HepG2 (cell line): ENCODE data around the gene ATR. TPM values are rescaled to one million over a fixed set of nuclear protein-coding genes. Genes with fewer than 3 reads are reported as not detected.

ENCODE experiments used
- AHR ChIP-seq: IDR thresholded peaks from 2 replicates; pipeline ENCODE4 v1.6.1; 2018; ENCODE audit warnings: missing genetic modification reagents, missing compliant biosample characterization
- CBX5 ChIP-seq: sonication (generic); formaldehyde crosslinking; IDR thresholded peaks from 2 replicates; pipeline ENCODE4 v1.4.0; 2020; ENCODE audit warnings: missing genetic modification reagents, borderline replicate concordance
- DNMT1 ChIP-seq: sonication (generic); formaldehyde crosslinking; IDR thresholded peaks from 2 replicates; pipeline ENCODE4 v1.5.1; 2020; ENCODE audit warnings: mild to moderate bottlenecking, missing genetic modification reagents
- KAT7 ChIP-seq: IDR thresholded peaks from 2 replicates; pipeline ENCODE4 v1.6.1; 2018; ENCODE audit warnings: borderline replicate concordance, missing compliant biosample characterization
- MXD4 ChIP-seq: IDR thresholded peaks from 2 replicates; pipeline ENCODE4 v1.6.1; 2016; ENCODE audit warnings: mild to moderate bottlenecking, missing biosample characterization, missing genetic modification reagents
- NAIF1 ChIP-seq: sonication (generic); formaldehyde crosslinking; IDR thresholded peaks from 2 replicates; pipeline ENCODE4 v1.5.0; 2020; ENCODE audit warnings: mild to moderate bottlenecking, missing genetic modification reagents, borderline replicate concordance
- NKX3-1 ChIP-seq: sonication (generic); formaldehyde crosslinking; IDR thresholded peaks from 2 replicates; pipeline ENCODE4 v1.5.0; 2020; ENCODE audit warnings: missing genetic modification reagents
- RXRB ChIP-seq: IDR thresholded peaks from 2 replicates; pipeline ENCODE4 v1.6.1; 2016; ENCODE audit warnings: borderline replicate concordance, missing genetic modification reagents, missing compliant biosample characterization
- ZFP36L2 ChIP-seq: sonication (generic); formaldehyde crosslinking; IDR thresholded peaks from 2 replicates; pipeline ENCODE4 v1.4.0; 2020; ENCODE audit warnings: missing genetic modification reagents
- ZNF333 ChIP-seq: sonication (generic); formaldehyde crosslinking; IDR thresholded peaks from 2 replicates; pipeline ENCODE4 v1.4.0; 2020; ENCODE audit warnings: mild to moderate bottlenecking, missing genetic modification reagents, borderline replicate concordance
- ZNF749 ChIP-seq: sonication (generic); formaldehyde crosslinking; IDR thresholded peaks from 2 replicates; pipeline ENCODE4 v1.8.0; 2022; ENCODE audit warnings: mild to moderate bottlenecking, missing genetic modification reagents, moderate library complexity, borderline replicate concordance
- polyA plus RNA-seq, 8 experiments: library from polyadenylated mRNA; depleted of rRNA in 3 of 8; stranded (reverse) in 7 of 8; unstranded in 1 of 8; fragments of >200 nt; fragmentation: Illumina TruSeq in 4 of 8; extraction: Trizol in 4 of 8; gene quantifications; 2 replicates each; pipeline versions ENCODE4 v1.2.1 to v1.2.3, GENCODE V29; 2011 to 2016; ENCODE audit warnings: low read depth in 4 of 8, missing spikeins in 1 of 8, mixed read lengths in 1 of 8; ENCODE audit not compliant: insufficient read depth in 1 of 8
- total RNA-seq, 5 experiments: library from RNA; depleted of rRNA; stranded (reverse); fragments of >200 nt; fragmentation: Illumina TruSeq; extraction: Trizol; gene quantifications; 2 replicates each; pipeline ENCODE4 v1.2.3, GENCODE V29; 2016; ENCODE audit warnings: low read depth in 1 of 5
- TF ChIP-seq, protein P1 (sequence below): sonication (generic); formaldehyde crosslinking; IDR thresholded peaks from 2 replicates; pipeline ENCODE4 v1.4.0; 2020; ENCODE audit warnings: low read depth, missing genetic modification reagents
- TF ChIP-seq, protein P2 (sequence below): sonication (generic); formaldehyde crosslinking; IDR thresholded peaks from 2 replicates; pipeline ENCODE4 v1.5.0; 2020; ENCODE audit warnings: missing genetic modification reagents, mild to moderate bottlenecking, borderline replicate concordance
- TF ChIP-seq, protein P3 (sequence below): sonication (generic); formaldehyde crosslinking; IDR thresholded peaks from 2 replicates; pipeline ENCODE4 v1.5.0; 2020; ENCODE audit warnings: mild to moderate bottlenecking, missing genetic modification reagents
- TF ChIP-seq, protein P4 (sequence below): sonication (generic); formaldehyde crosslinking; IDR thresholded peaks from 2 replicates; pipeline ENCODE4 v1.8.1; 2023; ENCODE audit warnings: missing genetic modification reagents, mild to moderate bottlenecking, borderline replicate concordance
- TF ChIP-seq, protein P5 (sequence below), 2 experiments: sonication (generic) in 1 of 2; formaldehyde crosslinking in 1 of 2; IDR thresholded peaks; 2 replicates each; pipeline versions ENCODE4 v1.4.0 to v1.6.1; 2016 to 2020; ENCODE audit warnings: borderline replicate concordance in 1 of 2, low read depth in 1 of 2, mild to moderate bottlenecking in 1 of 2, missing genetic modification reagents in 1 of 2

ATR gene
- total and polyA plus RNA-seq, 2 of the 13 experiments (the other 11 are each of a cell fraction or from before 2014, with no cell fraction given): 6.6 to 17.0 TPM

GRCh38 chr3:142595951-142596725 lies 17.6 kb upstream of the ATR start, which contains the start of gene PLS1 (continued):
- TF ChIP-seq NAIF1 (peak; percentile 96), ZFP36L2 (CRISPR knock-in tag) (no peak), ZNF333 (CRISPR knock-in tag) (peak; percentile 79; the same call in 1 of the 2 replicates), NKX3-1 (CRISPR knock-in tag) (peak; percentile 82), CBX5 (CRISPR knock-in tag) (peak; percentile 92), DNMT1 (CRISPR knock-in tag) (no peak; the same call in 1 of the 2 replicates), AHR (peak; percentile 87), RXRB (CRISPR knock-in tag) (peak; percentile 73), KAT7 (CRISPR knock-in tag) (peak; percentile 90; the same call in 1 of the 2 replicates), ZNF749 (CRISPR knock-in tag) (0 out of 2 replicates have a peak, but pooled peaks have one; percentile 63), MXD4 (peak; percentile 67; the same call in 1 of the 2 replicates)
- TF ChIP-seq, protein P1, sequence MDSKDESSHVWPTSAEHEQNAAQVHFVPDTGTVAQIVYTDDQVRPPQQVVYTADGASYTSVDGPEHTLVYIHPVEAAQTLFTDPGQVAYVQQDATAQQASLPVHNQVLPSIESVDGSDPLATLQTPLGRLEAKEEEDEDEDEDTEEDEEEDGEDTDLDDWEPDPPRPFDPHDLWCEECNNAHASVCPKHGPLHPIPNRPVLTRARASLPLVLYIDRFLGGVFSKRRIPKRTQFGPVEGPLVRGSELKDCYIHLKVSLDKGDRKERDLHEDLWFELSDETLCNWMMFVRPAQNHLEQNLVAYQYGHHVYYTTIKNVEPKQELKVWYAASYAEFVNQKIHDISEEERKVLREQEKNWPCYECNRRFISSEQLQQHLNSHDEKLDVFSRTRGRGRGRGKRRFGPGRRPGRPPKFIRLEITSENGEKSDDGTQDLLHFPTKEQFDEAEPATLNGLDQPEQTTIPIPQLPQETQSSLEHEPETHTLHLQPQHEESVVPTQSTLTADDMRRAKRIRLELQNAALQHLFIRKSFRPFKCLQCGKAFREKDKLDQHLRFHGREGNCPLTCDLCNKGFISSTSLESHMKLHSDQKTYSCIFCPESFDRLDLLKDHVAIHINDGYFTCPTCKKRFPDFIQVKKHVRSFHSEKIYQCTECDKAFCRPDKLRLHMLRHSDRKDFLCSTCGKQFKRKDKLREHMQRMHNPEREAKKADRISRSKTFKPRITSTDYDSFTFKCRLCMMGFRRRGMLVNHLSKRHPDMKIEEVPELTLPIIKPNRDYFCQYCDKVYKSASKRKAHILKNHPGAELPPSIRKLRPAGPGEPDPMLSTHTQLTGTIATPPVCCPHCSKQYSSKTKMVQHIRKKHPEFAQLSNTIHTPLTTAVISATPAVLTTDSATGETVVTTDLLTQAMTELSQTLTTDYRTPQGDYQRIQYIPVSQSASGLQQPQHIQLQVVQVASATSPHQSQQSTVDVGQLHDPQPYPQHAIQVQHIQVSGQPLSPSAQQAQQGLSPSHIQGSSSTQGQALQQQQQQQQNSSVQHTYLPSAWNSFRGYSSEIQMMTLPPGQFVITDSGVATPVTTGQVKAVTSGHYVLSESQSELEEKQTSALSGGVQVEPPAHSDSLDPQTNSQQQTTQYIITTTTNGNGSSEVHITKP (CRISPR knock-in tag): peak; percentile 94
- TF ChIP-seq, protein P2, sequence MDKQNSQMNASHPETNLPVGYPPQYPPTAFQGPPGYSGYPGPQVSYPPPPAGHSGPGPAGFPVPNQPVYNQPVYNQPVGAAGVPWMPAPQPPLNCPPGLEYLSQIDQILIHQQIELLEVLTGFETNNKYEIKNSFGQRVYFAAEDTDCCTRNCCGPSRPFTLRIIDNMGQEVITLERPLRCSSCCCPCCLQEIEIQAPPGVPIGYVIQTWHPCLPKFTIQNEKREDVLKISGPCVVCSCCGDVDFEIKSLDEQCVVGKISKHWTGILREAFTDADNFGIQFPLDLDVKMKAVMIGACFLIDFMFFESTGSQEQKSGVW (CRISPR knock-in tag): no peak
- TF ChIP-seq, protein P3, sequence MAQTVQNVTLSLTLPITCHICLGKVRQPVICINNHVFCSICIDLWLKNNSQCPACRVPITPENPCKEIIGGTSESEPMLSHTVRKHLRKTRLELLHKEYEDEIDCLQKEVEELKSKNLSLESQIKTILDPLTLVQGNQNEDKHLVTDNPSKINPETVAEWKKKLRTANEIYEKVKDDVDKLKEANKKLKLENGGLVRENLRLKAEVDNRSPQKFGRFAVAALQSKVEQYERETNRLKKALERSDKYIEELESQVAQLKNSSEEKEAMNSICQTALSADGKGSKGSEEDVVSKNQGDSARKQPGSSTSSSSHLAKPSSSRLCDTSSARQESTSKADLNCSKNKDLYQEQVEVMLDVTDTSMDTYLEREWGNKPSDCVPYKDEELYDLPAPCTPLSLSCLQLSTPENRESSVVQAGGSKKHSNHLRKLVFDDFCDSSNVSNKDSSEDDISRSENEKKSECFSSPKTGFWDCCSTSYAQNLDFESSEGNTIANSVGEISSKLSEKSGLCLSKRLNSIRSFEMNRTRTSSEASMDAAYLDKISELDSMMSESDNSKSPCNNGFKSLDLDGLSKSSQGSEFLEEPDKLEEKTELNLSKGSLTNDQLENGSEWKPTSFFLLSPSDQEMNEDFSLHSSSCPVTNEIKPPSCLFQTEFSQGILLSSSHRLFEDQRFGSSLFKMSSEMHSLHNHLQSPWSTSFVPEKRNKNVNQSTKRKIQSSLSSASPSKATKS (CRISPR knock-in tag): no peak
- TF ChIP-seq, protein P4, sequence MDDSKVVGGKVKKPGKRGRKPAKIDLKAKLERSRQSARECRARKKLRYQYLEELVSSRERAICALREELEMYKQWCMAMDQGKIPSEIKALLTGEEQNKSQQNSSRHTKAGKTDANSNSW (CRISPR knock-in tag): peak; percentile 80; the same call in 1 of the 2 replicates
- TF ChIP-seq, protein P5, sequence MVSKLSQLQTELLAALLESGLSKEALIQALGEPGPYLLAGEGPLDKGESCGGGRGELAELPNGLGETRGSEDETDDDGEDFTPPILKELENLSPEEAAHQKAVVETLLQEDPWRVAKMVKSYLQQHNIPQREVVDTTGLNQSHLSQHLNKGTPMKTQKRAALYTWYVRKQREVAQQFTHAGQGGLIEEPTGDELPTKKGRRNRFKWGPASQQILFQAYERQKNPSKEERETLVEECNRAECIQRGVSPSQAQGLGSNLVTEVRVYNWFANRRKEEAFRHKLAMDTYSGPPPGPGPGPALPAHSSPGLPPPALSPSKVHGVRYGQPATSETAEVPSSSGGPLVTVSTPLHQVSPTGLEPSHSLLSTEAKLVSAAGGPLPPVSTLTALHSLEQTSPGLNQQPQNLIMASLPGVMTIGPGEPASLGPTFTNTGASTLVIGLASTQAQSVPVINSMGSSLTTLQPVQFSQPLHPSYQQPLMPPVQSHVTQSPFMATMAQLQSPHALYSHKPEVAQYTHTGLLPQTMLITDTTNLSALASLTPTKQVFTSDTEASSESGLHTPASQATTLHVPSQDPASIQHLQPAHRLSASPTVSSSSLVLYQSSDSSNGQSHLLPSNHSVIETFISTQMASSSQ (IDR thresholded peaks at IDR 0.05; ENCODE audit: low read depth): no peak
- TF ChIP-seq, protein P5 (CRISPR knock-in tag; IDR thresholded peaks at IDR 0.05; ENCODE audit: borderline replicate concordance): peak; percentile 69; the same call in 1 of the 2 replicates
